ENCODE results near the gene BTBD9. TPM values are rescaled to one million over a fixed set of nuclear protein-coding genes. Genes with fewer than 3 reads are reported as not detected.

Gene BTBD9
- total and polyA plus RNA-seq, 2 of the 13 experiments (the other 11 are each of a cell fraction or from before 2014, with no cell fraction given) = 1.2 to 3.0 TPM

DNA sequence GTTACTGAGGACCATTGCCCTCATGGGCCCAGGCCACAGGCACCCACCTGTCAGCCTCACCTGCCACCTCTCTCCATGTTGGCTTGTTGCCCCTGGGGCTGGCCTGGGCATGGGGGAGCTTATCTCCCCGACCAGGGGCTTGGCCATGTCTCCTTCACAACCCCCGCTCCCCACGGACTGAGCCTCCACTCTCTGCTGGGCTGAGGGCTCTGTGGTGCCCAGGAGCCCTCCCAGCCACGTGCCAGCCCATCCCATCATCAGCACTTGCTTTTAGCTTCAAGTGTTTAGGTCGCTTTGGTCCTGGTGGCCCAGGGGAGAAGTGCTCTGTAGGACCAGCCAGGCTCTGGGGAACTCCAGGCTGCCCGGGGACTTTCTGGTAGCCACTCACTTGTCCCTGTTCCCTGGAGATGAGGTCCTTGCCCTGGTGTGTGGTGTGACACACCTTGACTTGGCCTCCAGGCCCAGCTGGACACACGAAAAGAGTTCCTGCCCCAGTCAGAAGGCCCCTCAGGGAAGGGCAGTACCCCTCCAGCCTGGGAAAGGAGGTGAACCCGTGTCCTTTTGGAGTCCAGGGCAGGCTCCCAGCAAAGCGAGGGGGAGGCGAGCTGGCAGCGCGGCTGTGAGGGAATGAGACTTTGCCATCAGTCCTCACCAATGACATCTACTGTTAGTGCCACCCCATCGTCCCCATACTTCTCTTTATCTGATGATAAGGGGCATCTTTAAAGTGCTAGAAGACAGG, 467.6 kb downstream of the BTBD9 start (continued):
- TF ChIP-seq, protein P1, sequence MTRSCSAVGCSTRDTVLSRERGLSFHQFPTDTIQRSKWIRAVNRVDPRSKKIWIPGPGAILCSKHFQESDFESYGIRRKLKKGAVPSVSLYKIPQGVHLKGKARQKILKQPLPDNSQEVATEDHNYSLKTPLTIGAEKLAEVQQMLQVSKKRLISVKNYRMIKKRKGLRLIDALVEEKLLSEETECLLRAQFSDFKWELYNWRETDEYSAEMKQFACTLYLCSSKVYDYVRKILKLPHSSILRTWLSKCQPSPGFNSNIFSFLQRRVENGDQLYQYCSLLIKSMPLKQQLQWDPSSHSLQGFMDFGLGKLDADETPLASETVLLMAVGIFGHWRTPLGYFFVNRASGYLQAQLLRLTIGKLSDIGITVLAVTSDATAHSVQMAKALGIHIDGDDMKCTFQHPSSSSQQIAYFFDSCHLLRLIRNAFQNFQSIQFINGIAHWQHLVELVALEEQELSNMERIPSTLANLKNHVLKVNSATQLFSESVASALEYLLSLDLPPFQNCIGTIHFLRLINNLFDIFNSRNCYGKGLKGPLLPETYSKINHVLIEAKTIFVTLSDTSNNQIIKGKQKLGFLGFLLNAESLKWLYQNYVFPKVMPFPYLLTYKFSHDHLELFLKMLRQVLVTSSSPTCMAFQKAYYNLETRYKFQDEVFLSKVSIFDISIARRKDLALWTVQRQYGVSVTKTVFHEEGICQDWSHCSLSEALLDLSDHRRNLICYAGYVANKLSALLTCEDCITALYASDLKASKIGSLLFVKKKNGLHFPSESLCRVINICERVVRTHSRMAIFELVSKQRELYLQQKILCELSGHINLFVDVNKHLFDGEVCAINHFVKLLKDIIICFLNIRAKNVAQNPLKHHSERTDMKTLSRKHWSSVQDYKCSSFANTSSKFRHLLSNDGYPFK (CRISPR knock-in tag; IDR thresholded peaks at IDR 0.05; ENCODE audit: borderline replicate concordance) = peak; percentile 44; the same call in 1 of the 2 replicates

DNA sequence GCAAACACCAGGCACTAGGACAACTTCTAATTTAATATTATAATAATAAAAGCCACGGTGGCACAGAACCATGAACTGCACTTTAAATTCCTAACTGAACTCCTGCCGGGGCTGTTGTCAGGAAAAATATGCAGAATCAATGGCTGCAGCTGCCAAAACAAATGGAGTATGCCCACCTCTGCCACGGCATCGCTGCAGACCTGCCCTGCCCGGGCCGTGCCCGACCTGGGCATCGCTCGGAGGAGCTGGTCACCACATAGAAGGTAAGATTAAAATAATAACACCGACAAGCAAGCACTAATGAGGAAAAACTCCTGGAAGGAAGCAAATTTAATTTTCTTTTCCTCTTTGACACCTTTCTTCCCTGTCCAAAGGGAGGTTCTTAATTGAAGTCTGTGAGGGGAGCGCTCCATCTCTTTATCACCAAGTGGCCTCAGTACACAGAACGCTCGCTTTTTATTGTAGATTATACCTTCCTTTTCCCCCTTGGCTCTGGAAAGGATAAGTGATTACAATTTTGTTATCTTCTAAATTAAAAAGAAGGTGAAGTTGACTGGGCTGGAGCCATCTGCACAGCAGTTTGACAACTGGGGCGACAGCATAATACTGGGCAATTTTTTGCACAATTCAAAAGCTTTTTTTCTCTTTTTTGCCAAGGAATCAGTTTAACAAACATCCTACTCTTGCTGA, 468.9 kb downstream of the BTBD9 start:
- FAIRE-seq (no peak), ATAC-seq (no peak), DNase-seq (ENCODE audit: low spot score) (no peak)
- 89% methylated on average over 14 of the region's 14 CpGs for WGBS (ENCODE audit: low lambda C conversion rate)
- CTCF ChIA-PET (ENCODE audit: low intra/inter-chr PET ratio, low total read pairs) = no interaction called here
- H3K36me3 ChIP-seq (replicated peaks in 1 of 2; ENCODE audit: control insufficient read depth in 1 of 2, insufficient read depth in 2 of 2, low read length in 2 of 2) = no peaks in the 10 kb centered on the region
- POLR2A ChIA-PET = interaction anchor here (0.6 kb wide), 1 partner anchor 54 kb away, joined by 4 read pairs; no protein-coding TSS in a partner anchor
- peaks cover 46% of the 10 kb centered on the region for H3K4me1 ChIP-seq (ENCODE audit: insufficient read depth, low read length)
- no peaks in the 10 kb centered on the region for H3K9me3 ChIP-seq (ENCODE audit: low read length)
- no peaks in the 10 kb centered on the region for H4K20me1 ChIP-seq (ENCODE audit: insufficient read depth, low read length)
- H3K4me2 ChIP-seq (ENCODE audit: low read depth, low read length) = 0 out of 2 replicates have a peak overlapping the region, but pooled peaks have one; percentile 51
- no peak overlapping the region for H3K4me3 ChIP-seq (replicated peaks in 1 of 3; ENCODE audit: insufficient read depth in 1 of 3, low read depth in 2 of 3, low read length in 3 of 3)
- no peaks in the 10 kb centered on the region for H3K79me2 ChIP-seq (ENCODE audit: insufficient read depth, low read length)
- H3K27me3 ChIP-seq (ENCODE audit: control insufficient read depth in 1 of 2, insufficient read depth in 2 of 2, low read length in 2 of 2) = no peaks in the 10 kb centered on the region
- no peak overlapping the region for H3K27ac ChIP-seq (ENCODE audit: extremely low read length, insufficient read depth, low read length)
- BruUV-seq (replicated peaks) = no TSS peak
- in situ Hi-C loops (cut with HindIII; ENCODE audit: extremely low pct_ligation_motif_present, low pct_unique_long_range_greater_than_20kb) = no loop called here
- H3K9ac ChIP-seq (ENCODE audit: insufficient read depth, low read depth, low read length) = no peak overlapping the region
- H2AFZ ChIP-seq (ENCODE audit: low read length) = no peak overlapping the region
- intact Hi-C loops (cut with micrococcal nuclease; ENCODE audit: unreplicated experiment) = loop anchor here (10.0 kb wide), 1 partner anchor 324 kb away; no protein-coding TSS in a partner anchor
- TF ChIP-seq, protein P2, sequence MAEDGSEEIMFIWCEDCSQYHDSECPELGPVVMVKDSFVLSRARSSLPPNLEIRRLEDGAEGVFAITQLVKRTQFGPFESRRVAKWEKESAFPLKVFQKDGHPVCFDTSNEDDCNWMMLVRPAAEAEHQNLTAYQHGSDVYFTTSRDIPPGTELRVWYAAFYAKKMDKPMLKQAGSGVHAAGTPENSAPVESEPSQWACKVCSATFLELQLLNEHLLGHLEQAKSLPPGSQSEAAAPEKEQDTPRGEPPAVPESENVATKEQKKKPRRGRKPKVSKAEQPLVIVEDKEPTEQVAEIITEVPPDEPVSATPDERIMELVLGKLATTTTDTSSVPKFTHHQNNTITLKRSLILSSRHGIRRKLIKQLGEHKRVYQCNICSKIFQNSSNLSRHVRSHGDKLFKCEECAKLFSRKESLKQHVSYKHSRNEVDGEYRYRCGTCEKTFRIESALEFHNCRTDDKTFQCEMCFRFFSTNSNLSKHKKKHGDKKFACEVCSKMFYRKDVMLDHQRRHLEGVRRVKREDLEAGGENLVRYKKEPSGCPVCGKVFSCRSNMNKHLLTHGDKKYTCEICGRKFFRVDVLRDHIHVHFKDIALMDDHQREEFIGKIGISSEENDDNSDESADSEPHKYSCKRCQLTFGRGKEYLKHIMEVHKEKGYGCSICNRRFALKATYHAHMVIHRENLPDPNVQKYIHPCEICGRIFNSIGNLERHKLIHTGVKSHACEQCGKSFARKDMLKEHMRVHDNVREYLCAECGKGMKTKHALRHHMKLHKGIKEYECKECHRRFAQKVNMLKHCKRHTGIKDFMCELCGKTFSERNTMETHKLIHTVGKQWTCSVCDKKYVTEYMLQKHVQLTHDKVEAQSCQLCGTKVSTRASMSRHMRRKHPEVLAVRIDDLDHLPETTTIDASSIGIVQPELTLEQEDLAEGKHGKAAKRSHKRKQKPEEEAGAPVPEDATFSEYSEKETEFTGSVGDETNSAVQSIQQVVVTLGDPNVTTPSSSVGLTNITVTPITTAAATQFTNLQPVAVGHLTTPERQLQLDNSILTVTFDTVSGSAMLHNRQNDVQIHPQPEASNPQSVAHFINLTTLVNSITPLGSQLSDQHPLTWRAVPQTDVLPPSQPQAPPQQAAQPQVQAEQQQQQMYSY (CRISPR knock-in tag; IDR thresholded peaks at IDR 0.05) = no peak
- TF ChIP-seq PTBP1 (IDR thresholded peaks at IDR 0.05; ENCODE audit: low read depth, low read length, poor library complexity, severe bottlenecking) (no peak), EED (CRISPR knock-in tag; IDR thresholded peaks at IDR 0.05) (no peak), POGZ (CRISPR knock-in tag; IDR thresholded peaks at IDR 0.05) (no peak)
- TF ChIP-seq, protein P3, sequence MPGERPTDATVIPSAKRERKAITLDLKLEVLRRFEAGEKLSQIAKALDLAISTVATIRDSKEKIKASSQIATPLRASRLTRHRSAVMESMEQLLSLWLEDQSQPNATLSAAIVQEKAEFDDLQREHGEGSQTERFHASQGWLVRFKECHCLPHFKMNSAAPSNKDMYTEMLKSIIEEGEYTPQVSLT (CRISPR knock-in tag; IDR thresholded peaks at IDR 0.05; ENCODE audit: borderline replicate concordance, low read depth) = no peak
- TF ChIP-seq, protein P4, sequence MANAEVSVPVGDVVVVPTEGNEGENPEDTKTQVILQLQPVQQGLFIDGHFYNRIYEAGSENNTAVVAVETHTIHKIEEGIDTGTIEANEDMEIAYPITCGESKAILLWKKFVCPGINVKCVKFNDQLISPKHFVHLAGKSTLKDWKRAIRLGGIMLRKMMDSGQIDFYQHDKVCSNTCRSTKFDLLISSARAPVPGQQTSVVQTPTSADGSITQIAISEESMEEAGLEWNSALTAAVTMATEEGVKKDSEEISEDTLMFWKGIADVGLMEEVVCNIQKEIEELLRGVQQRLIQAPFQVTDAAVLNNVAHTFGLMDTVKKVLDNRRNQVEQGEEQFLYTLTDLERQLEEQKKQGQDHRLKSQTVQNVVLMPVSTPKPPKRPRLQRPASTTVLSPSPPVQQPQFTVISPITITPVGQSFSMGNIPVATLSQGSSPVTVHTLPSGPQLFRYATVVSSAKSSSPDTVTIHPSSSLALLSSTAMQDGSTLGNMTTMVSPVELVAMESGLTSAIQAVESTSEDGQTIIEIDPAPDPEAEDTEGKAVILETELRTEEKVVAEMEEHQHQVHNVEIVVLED (CRISPR knock-in tag; IDR thresholded peaks at IDR 0.05; ENCODE audit: borderline replicate concordance) = no peak
